Measurements from ENCODE around the gene PLCB4. TPM values are rescaled to one million over a fixed set of nuclear protein-coding genes. Genes with fewer than 3 reads are reported as not detected.
A peak's percentile ranks its signal among the peaks of the same experiment; 100 is the strongest.

The PLCB4 gene
- total and polyA plus RNA-seq, 2 donors, result 4.8 to 7.6 TPM

DNA sequence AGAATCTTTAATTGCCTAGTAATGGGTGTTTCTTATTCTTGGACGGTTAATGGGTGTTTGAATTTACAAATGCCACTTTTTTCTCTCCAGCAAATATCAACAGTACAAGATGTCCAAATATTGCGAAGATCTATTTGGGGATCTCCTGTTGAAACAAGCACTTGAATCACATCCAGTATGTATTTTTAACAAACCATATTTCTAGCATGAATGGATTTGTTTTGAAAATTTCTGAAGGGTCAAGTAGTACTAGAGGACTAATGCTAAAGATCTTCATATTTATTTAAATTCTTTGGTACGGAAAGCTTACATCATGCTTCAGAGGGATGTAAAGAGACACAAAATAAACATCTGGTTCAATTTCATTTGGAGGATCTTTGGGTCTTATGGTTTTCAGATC is 321.6 kb downstream of the PLCB4 start:
- peaks cover 0 to 4% of the 10 kb centered on the region in 2 donors for H3K9me3 ChIP-seq (ENCODE audit: control insufficient read depth in 2 of 2, insufficient read depth in 1 of 2, low read length in 1 of 2)
- H3K4me1 ChIP-seq (ENCODE audit: control insufficient read depth in 2 of 2, insufficient read depth in 2 of 2, low read length in 2 of 2), result peaks cover 0 to 3% of the 10 kb centered on the region in 2 donors
- H3K27me3 ChIP-seq (ENCODE audit: control insufficient read depth in 2 of 2, insufficient read depth in 1 of 2, low read length in 1 of 2), result no peaks in the 10 kb centered on the region
- WGBS, result 95% methylated on average over 3 of the region's 3 CpGs
- H3K27ac ChIP-seq (ENCODE audit: low read depth in 1 of 2, low read length in 1 of 2), result no peak overlapping the region
- H3K4me3 ChIP-seq (ENCODE audit: low read length in 2 of 2), result no peak overlapping the region
- no peak for DNase-seq (ENCODE audit: low read depth in 6 of 9, low spot score in 9 of 9)
- H3K36me3 ChIP-seq (ENCODE audit: control insufficient read depth in 2 of 2, insufficient read depth in 2 of 2, low read length in 1 of 2), result peaks cover 0 to 11% of the 10 kb centered on the region in 2 donors

GRCh38 chr20:9392892-9393857 is 324.3 kb downstream of the PLCB4 start:
- H3K27ac ChIP-seq (ENCODE audit: low read depth in 1 of 2, low read length in 1 of 2), result no peak overlapping the region
- peaks cover 0 to 11% of the 10 kb centered on the region in 2 donors for H3K36me3 ChIP-seq (ENCODE audit: control insufficient read depth in 2 of 2, insufficient read depth in 2 of 2, low read length in 1 of 2)
- H3K4me1 ChIP-seq (ENCODE audit: control insufficient read depth in 2 of 2, insufficient read depth in 2 of 2, low read length in 2 of 2), result peaks cover 0 to 3% of the 10 kb centered on the region in 2 donors
- H3K9me3 ChIP-seq (ENCODE audit: control insufficient read depth in 2 of 2, insufficient read depth in 1 of 2, low read length in 1 of 2), result no peaks in the 10 kb centered on the region
- H3K4me3 ChIP-seq (ENCODE audit: low read length in 2 of 2), result no peak overlapping the region
- 64% methylated on average over 4 of the region's 4 CpGs for WGBS
- peak in 6 of 9 donors; percentile 9 to 53 (median 22) for DNase-seq (ENCODE audit: low read depth in 6 of 9, low spot score in 9 of 9)
- no peaks in the 10 kb centered on the region for H3K27me3 ChIP-seq (ENCODE audit: control insufficient read depth in 2 of 2, insufficient read depth in 1 of 2, low read length in 1 of 2)

GRCh38 chr20:9395971-9396370 is 327.1 kb downstream of the PLCB4 start:
- Histone ChIP-seq H3K27me3 (ENCODE audit: control insufficient read depth in 2 of 2, insufficient read depth in 1 of 2, low read length in 1 of 2) (no peaks in the 10 kb centered on the region), H3K4me1 (ENCODE audit: control insufficient read depth in 2 of 2, insufficient read depth in 2 of 2, low read length in 2 of 2) (peaks cover 0 to 3% of the 10 kb centered on the region in 2 donors), H3K4me3 (ENCODE audit: low read length in 2 of 2) (no peak overlapping the region), H3K9me3 (ENCODE audit: control insufficient read depth in 2 of 2, insufficient read depth in 1 of 2, low read length in 1 of 2) (no peaks in the 10 kb centered on the region), H3K27ac (ENCODE audit: low read depth in 1 of 2, low read length in 1 of 2) (no peak overlapping the region), H3K36me3 (ENCODE audit: control insufficient read depth in 2 of 2, insufficient read depth in 2 of 2, low read length in 1 of 2) (peaks cover 0 to 3% of the 10 kb centered on the region in 2 donors)
- 94% methylated on average over 1 of the region's 1 CpG for WGBS
- no peak for DNase-seq (ENCODE audit: low read depth in 6 of 9, low spot score in 9 of 9)

DNA sequence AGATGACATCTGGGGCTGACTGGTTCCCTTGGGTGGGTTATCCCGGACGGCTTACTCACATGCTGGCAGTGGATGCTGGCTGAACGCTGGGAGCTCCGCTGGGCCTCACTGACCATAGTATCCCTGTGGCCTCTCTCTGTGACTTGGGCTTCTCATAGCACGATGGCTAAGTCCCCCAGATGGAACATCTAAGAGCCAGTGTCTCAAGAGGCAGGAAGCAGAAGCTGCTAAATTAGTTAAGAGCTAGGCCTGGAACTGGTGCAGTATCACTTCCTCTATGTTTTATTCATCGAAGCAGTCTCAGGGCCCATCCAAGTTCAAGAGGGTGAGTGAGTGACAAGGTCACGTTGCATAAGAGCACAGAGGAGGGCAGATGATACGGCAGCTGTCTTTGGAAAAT is 329.0 kb downstream of the PLCB4 start:
- Histone ChIP-seq H3K4me1 (ENCODE audit: control insufficient read depth in 2 of 2, insufficient read depth in 2 of 2, low read length in 2 of 2) (peaks cover 0 to 3% of the 10 kb centered on the region in 2 donors), H3K27ac (ENCODE audit: low read depth in 1 of 2, low read length in 1 of 2) (no peak overlapping the region), H3K4me3 (ENCODE audit: low read length in 2 of 2) (no peak overlapping the region), H3K36me3 (ENCODE audit: control insufficient read depth in 2 of 2, insufficient read depth in 2 of 2, low read length in 1 of 2) (peaks cover 7 to 8% of the 10 kb centered on the region in 2 donors), H3K27me3 (ENCODE audit: control insufficient read depth in 2 of 2, insufficient read depth in 1 of 2, low read length in 1 of 2) (no peaks in the 10 kb centered on the region), H3K9me3 (ENCODE audit: control insufficient read depth in 2 of 2, insufficient read depth in 1 of 2, low read length in 1 of 2) (no peaks in the 10 kb centered on the region)
- 87% methylated on average over 8 of the region's 8 CpGs for WGBS
- no peak for DNase-seq (ENCODE audit: low read depth in 6 of 9, low spot score in 9 of 9)

DNA sequence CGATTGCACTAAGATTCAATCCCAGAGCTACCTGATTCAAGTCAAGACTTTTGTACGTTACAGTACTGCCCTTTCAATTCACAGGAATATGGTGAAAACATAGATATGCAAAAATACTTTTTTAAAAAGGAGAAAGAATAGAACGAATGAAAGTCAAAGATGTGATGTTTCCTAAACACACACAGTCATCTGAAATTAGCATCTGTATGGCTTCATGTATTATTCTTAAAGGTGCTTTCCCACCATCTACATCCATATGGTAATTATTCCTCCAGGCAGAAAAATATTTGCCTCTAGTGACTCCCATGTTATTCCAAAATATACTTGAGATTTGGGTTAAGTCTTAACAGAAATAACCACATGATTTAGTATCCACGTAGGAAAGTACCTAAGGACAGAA is 330.0 kb downstream of the PLCB4 start:
- no peak for DNase-seq (ENCODE audit: low read depth in 6 of 9, low spot score in 9 of 9)
- 96% methylated on average over 4 of the region's 4 CpGs for WGBS
- Histone ChIP-seq H3K36me3 (ENCODE audit: control insufficient read depth in 2 of 2, insufficient read depth in 2 of 2, low read length in 1 of 2) (peaks cover 7 to 8% of the 10 kb centered on the region in 2 donors), H3K9me3 (ENCODE audit: control insufficient read depth in 2 of 2, insufficient read depth in 1 of 2, low read length in 1 of 2) (no peaks in the 10 kb centered on the region), H3K27me3 (ENCODE audit: control insufficient read depth in 2 of 2, insufficient read depth in 1 of 2, low read length in 1 of 2) (no peaks in the 10 kb centered on the region), H3K4me1 (ENCODE audit: control insufficient read depth in 2 of 2, insufficient read depth in 2 of 2, low read length in 2 of 2) (no peaks in the 10 kb centered on the region), H3K27ac (ENCODE audit: low read depth in 1 of 2, low read length in 1 of 2) (no peak overlapping the region), H3K4me3 (ENCODE audit: low read length in 2 of 2) (no peak overlapping the region)

- H3K27ac ChIP-seq (ENCODE audit: low read depth in 1 of 2, low read length in 1 of 2), result no peak overlapping the region
- peaks cover 7 to 8% of the 10 kb centered on the region in 2 donors for H3K36me3 ChIP-seq (ENCODE audit: control insufficient read depth in 2 of 2, insufficient read depth in 2 of 2, low read length in 1 of 2)
- no peaks in the 10 kb centered on the region for H3K9me3 ChIP-seq (ENCODE audit: control insufficient read depth in 2 of 2, insufficient read depth in 1 of 2, low read length in 1 of 2)
- 97% methylated on average over 1 of the region's 1 CpG for WGBS
- H3K4me1 ChIP-seq (ENCODE audit: control insufficient read depth in 2 of 2, insufficient read depth in 2 of 2, low read length in 2 of 2), result no peaks in the 10 kb centered on the region
- H3K4me3 ChIP-seq (ENCODE audit: low read length in 2 of 2), result no peak overlapping the region
- no peak for DNase-seq (ENCODE audit: low read depth in 6 of 9, low spot score in 9 of 9)
- H3K27me3 ChIP-seq (ENCODE audit: control insufficient read depth in 2 of 2, insufficient read depth in 1 of 2, low read length in 1 of 2), result no peaks in the 10 kb centered on the region
Measured at GRCh38 chr20:9399322-9399721, 330.4 kb downstream of the PLCB4 start.

DNA sequence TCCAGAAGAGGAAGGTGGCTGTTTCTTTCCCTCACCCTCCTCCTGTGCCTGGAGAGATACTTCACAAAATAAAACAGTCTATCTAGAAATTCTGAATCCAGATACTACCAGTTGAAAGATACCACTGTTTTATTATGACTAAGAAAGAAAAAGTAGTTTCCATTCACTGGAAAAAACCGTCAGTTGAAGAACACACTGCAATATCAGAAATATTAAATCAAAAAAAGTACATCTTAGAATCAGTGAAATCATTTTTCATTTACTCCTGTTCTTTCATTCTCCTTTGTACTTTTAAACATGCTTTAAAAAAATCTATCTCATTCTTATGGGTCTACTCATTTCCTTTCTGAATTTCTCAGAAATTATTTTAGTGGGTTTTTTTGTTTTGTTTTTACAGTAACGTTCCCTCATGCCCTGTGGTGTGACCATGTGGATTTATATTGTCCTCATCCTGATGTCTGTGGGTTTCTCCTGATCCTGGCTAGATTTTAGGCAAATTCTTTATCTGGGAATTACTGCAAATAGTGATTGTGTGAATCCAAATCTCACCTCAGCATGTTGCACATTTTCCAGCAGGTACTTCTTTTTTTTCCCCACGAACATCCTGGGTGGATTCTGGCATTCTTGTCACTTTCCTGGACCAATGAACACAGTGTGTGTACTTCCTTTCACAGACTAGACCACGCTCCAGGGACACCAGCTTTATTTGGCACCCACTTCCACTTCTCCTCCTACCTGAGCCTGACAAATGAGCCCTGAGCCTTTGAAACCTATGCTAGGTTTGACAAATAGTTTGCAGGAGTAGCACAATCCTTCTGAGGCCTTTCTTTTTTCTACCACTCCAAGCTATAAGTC is 331.5 kb downstream of the PLCB4 start:
- 78% methylated on average over 4 of the region's 4 CpGs for WGBS
- DNase-seq (ENCODE audit: low read depth in 6 of 9, low spot score in 9 of 9), result no peak
- Histone ChIP-seq H3K36me3 (ENCODE audit: control insufficient read depth in 2 of 2, insufficient read depth in 2 of 2, low read length in 1 of 2) (peaks cover 7 to 8% of the 10 kb centered on the region in 2 donors), H3K4me3 (ENCODE audit: low read length in 2 of 2) (no peak overlapping the region), H3K27ac (ENCODE audit: low read depth in 1 of 2, low read length in 1 of 2) (no peak overlapping the region), H3K27me3 (ENCODE audit: control insufficient read depth in 2 of 2, insufficient read depth in 1 of 2, low read length in 1 of 2) (no peaks in the 10 kb centered on the region), H3K4me1 (ENCODE audit: control insufficient read depth in 2 of 2, insufficient read depth in 2 of 2, low read length in 2 of 2) (no peaks in the 10 kb centered on the region), H3K9me3 (ENCODE audit: control insufficient read depth in 2 of 2, insufficient read depth in 1 of 2, low read length in 1 of 2) (no peaks in the 10 kb centered on the region)

- DNase-seq (ENCODE audit: low read depth in 6 of 9, low spot score in 9 of 9), result no peak
- no peak overlapping the region for H3K4me3 ChIP-seq (ENCODE audit: low read length in 2 of 2)
- no peaks in the 10 kb centered on the region for H3K27me3 ChIP-seq (ENCODE audit: control insufficient read depth in 2 of 2, insufficient read depth in 1 of 2, low read length in 1 of 2)
- no peak overlapping the region for H3K27ac ChIP-seq (ENCODE audit: low read depth in 1 of 2, low read length in 1 of 2)
- H3K9me3 ChIP-seq (ENCODE audit: control insufficient read depth in 2 of 2, insufficient read depth in 1 of 2, low read length in 1 of 2), result no peaks in the 10 kb centered on the region
- 93% methylated on average over 3 of the region's 3 CpGs for WGBS
- H3K4me1 ChIP-seq (ENCODE audit: control insufficient read depth in 2 of 2, insufficient read depth in 2 of 2, low read length in 2 of 2), result no peaks in the 10 kb centered on the region
- peaks cover 7 to 8% of the 10 kb centered on the region in 2 donors for H3K36me3 ChIP-seq (ENCODE audit: control insufficient read depth in 2 of 2, insufficient read depth in 2 of 2, low read length in 1 of 2)
Measured at GRCh38 chr20:9401371-9401770, 332.5 kb downstream of the PLCB4 start.

DNA sequence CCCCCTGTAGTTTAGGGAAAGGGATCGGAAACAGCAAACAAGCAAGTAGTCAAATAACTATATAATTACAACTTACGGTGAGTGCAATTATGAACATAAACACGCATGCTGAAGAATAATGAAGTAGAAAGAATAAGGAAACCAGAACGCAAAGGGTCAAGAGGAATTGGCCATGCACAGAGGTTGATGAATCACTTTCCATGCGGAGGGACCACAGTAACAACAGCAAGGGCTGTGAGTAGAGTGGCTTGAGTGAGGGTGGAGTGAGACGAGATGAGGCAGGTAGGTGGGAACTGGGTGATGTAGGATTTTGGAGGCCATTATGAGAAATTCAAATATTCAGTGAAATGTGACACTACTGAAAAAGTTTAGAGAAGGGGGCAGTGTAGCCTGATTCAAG is 333.3 kb downstream of the PLCB4 start:
- Histone ChIP-seq H3K9me3 (ENCODE audit: control insufficient read depth in 2 of 2, insufficient read depth in 1 of 2, low read length in 1 of 2) (no peaks in the 10 kb centered on the region), H3K27me3 (ENCODE audit: control insufficient read depth in 2 of 2, insufficient read depth in 1 of 2, low read length in 1 of 2) (no peaks in the 10 kb centered on the region), H3K27ac (ENCODE audit: low read depth in 1 of 2, low read length in 1 of 2) (no peak overlapping the region), H3K4me3 (ENCODE audit: low read length in 2 of 2) (no peak overlapping the region), H3K4me1 (ENCODE audit: control insufficient read depth in 2 of 2, insufficient read depth in 2 of 2, low read length in 2 of 2) (no peaks in the 10 kb centered on the region), H3K36me3 (ENCODE audit: control insufficient read depth in 2 of 2, insufficient read depth in 2 of 2, low read length in 1 of 2) (peaks cover 7 to 8% of the 10 kb centered on the region in 2 donors)
- 98% methylated on average over 6 of the region's 6 CpGs for WGBS
- no peak for DNase-seq (ENCODE audit: low read depth in 6 of 9, low spot score in 9 of 9)
